NCI-H524 (cell line): ENCODE measurements around the gene SLC22A9.

Experiments used
- DNase-seq, 2 experiments: peaks; one replicate each; lab custom pipeline; 2025; lab: John Stamatoyannopoulos, UW

The SLC22A9 gene

DNA sequence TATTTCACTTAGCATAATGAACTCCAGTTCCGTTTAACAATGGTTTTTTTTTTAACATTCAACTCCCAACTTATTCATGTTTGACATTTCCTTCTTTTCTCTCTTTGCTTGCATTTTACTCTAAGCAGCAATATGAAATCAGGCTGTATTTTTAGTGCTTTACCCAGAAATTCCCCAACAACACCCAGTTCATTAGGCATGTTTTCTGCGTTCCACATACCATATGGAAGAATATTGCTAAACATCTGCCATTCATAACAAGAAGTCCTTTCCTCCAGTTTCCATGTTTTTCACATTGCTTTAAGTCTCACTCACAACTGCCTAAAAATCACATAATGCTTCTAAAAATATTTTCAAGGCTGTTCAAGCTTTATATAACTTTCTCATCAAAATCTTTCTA is 75.5 kb downstream of the SLC22A9 start:
- no peak for DNase-seq

DNA sequence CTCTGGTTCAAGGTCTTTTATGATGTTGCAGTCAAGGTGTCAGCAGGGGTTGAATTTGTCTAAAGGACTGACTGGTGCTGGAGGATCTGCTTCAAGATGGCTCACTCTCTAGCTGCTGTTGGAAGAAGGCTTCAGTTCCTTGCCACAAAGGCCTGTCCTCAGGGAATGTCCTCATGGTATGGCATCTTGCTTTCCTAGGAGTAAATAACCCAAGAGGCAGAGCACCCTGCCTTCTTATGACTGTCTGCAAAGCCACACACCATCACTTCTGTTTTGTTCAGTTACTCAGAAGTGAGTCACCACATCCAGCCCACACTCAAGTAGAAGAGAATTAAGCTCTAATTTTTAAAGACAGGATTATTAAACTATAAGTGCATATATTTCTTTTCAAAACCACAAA is 76.1 kb downstream of the SLC22A9 start:
- no peak for DNase-seq

DNA sequence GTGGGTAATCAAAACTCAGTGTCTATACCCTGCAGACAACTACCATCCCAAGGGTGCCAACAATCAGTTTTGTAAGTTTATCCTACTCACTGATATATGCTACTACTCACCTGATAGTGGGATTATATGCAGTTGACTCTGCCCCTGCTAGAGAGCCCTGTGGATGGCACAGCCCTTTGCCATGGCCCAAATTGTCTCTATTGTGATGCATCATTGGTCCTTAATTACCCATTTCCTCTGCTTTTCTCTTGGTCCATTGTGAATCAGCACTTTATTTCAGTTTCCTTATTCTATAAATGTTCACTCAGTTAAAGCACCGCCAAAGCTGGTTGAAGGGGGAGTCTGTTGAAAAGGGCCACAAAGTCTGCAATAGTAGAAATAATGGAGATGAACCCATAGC is 79.1 kb downstream of the SLC22A9 start:
- no peak for DNase-seq

DNA sequence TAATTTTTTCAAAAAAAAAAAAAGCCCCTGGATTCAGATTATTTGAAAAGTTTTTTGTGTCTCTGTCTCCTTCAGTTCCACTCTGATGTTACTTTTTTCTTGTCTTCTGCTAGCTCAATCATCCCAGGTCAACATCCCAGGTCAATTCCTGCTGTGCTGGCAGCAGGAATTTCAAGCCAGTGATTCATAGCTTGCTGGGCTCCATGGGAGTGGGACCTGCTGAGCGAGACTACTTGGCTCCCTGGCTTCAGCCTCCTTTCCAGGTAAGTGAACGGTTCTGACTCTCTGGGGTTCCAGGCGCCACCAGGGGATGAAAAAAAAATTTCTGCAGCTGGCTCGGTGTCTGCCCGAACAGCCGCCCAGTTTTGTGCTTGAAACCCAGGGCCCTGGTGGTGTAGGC is 90.0 kb downstream of the SLC22A9 start:
- DNase-seq = no peak
